H1 (cell line): ENCODE data around the gene RHBG. TPM values are rescaled to one million over a fixed set of nuclear protein-coding genes. Genes with fewer than 3 reads are reported as not detected.

Experiments
- CTCF ChIA-PET: fragments of 300-600 bp; sonication (Branson Sonifier 250); formaldehyde crosslinking; loops from one replicate; lab custom pipeline; 2021; ENCODE audit not compliant: partially characterized antibody; lab: Charles Lee
- POLR2A ChIA-PET: fragments of 300-600 bp; sonication (Branson Sonifier 250); formaldehyde crosslinking; loops from one replicate; lab custom pipeline; 2021; ENCODE audit warnings: inconsistent platforms; ENCODE audit not compliant: partially characterized antibody; lab: Charles Lee
- DNase-seq, 2 experiments: peaks; one replicate each; pipeline versions ENCODE4 v3.0.0 to v3.0.0-alpha.2; 2010 to 2022; ENCODE audit warnings: low spot score in 2 of 2, low read depth in 1 of 2, mixed read lengths in 1 of 2
- FAIRE-seq: peaks from 2 replicates; lab custom pipeline; 2011; peaks lifted over from hg19 to GRCh38; lab: Jason Lieb, UNC
- H2AFZ ChIP-seq: 2 replicates; pipeline ENCODE4 v1.8.1; 2012; ENCODE audit warnings: low read length, inconsistent platforms
- H2AK5ac ChIP-seq: 2 replicates; pipeline ENCODE4 v1.6.1; 2013; ENCODE audit warnings: low read depth, low read length
- H2BK120ac ChIP-seq: replicated peaks from 2 replicates; pipeline ENCODE3; 2013; ENCODE audit warnings: low read depth, low read length, inconsistent platforms
- H2BK12ac ChIP-seq: 2 replicates; pipeline ENCODE4 v1.6.1; 2013; ENCODE audit warnings: low read depth, low read length
- H2BK15ac ChIP-seq: 2 replicates; pipeline ENCODE4 v1.6.1; 2013; ENCODE audit warnings: low read length
- H2BK20ac ChIP-seq: 2 replicates; pipeline ENCODE4 v1.6.1; 2013; ENCODE audit warnings: low read length
- H2BK5ac ChIP-seq: 2 replicates; pipeline ENCODE4 v1.6.1; 2013; ENCODE audit warnings: low read depth, low read length
- H3K14ac ChIP-seq: 2 replicates; pipeline ENCODE4 v1.6.1; 2013; ENCODE audit warnings: inconsistent platforms; ENCODE audit not compliant: insufficient read length
- H3K18ac ChIP-seq: 2 replicates; pipeline ENCODE4 v1.6.1; 2013; ENCODE audit warnings: low read length; ENCODE audit errors: extremely low read depth
- H3K23ac ChIP-seq: 2 replicates; pipeline ENCODE4 v1.6.1; 2013; ENCODE audit warnings: inconsistent platforms; ENCODE audit not compliant: insufficient read length
- H3K23me2 ChIP-seq: 2 replicates; pipeline ENCODE4 v1.6.1; 2013; ENCODE audit warnings: low read depth, low read length
- H3K27ac ChIP-seq: 2 replicates; pipeline ENCODE4 v1.6.1; 2011; ENCODE audit warnings: low read depth, low read length, inconsistent platforms
- H3K27me3 ChIP-seq, 4 experiments: replicated peaks in 1 of 4; 1 replicate in 1 of 4; 2 replicates in 3 of 4; pipeline versions ENCODE4 v1.6.1 to v1.8.1; 2011 to 2013; ENCODE audit warnings: low read length in 3 of 4, mild to moderate bottlenecking in 3 of 4, inconsistent platforms in 2 of 4, mixed read lengths in 2 of 4, moderate library complexity in 1 of 4; ENCODE audit not compliant: control insufficient read depth in 3 of 4, insufficient read depth in 3 of 4; ENCODE audit errors: extremely low read depth in 1 of 4
- H3K36me3 ChIP-seq, 4 experiments: 2 replicates each; pipeline versions ENCODE4 v1.6.1 to v1.8.1; 2011 to 2013; ENCODE audit warnings: mild to moderate bottlenecking in 4 of 4, low read length in 3 of 4, moderate library complexity in 2 of 4, control low read depth in 1 of 4, inconsistent platforms in 1 of 4; ENCODE audit not compliant: insufficient read depth in 4 of 4, control insufficient read depth in 2 of 4
- H3K4ac ChIP-seq: replicated peaks from 2 replicates; pipeline ENCODE3; 2013; ENCODE audit warnings: low read length, low read depth, mixed read lengths, inconsistent platforms; ENCODE audit not compliant: insufficient read length
- H3K4me1 ChIP-seq, 4 experiments: replicated peaks in 1 of 4; 1 replicate in 1 of 4; 2 replicates in 3 of 4; pipeline versions ENCODE4 v1.6.1 to v1.8.1; 2011 to 2013; ENCODE audit warnings: low read length in 3 of 4, inconsistent platforms in 2 of 4, mixed read lengths in 1 of 4; ENCODE audit not compliant: insufficient read depth in 4 of 4, control insufficient read depth in 3 of 4
- H3K4me2 ChIP-seq, 2 experiments: 2 replicates each; pipeline versions ENCODE4 v1.6.1 to v1.8.1; 2011 to 2013; ENCODE audit warnings: low read depth in 2 of 2, low read length in 2 of 2, control low read depth in 1 of 2, inconsistent platforms in 1 of 2, mild to moderate bottlenecking in 1 of 2; ENCODE audit not compliant: insufficient read depth in 1 of 2
- H3K4me3 ChIP-seq, 4 experiments: fragments of 200-600, 300-600 bp in 1 of 4; sonication (generic), shearing (Covaris generic), sonication (Bioruptor Twin) in 1 of 4; 2 replicates each; pipeline versions ENCODE4 v1.5.1 to v1.8.1; 2011 to 2016; ENCODE audit warnings: low read length in 4 of 4, low read depth in 3 of 4, control low read depth in 2 of 4, inconsistent platforms in 2 of 4, mild to moderate bottlenecking in 2 of 4, mixed read lengths in 1 of 4, moderate library complexity in 1 of 4; ENCODE audit not compliant: insufficient read depth in 2 of 4; ENCODE audit errors: extremely low read depth in 1 of 4
- H3K56ac ChIP-seq: replicated peaks from 2 replicates; pipeline ENCODE3; 2013; ENCODE audit warnings: low read depth, mild to moderate bottlenecking, mixed read lengths, low read length, inconsistent platforms; ENCODE audit not compliant: insufficient read length
- H3K79me1 ChIP-seq: 2 replicates; pipeline ENCODE4 v1.6.1; 2013; ENCODE audit warnings: low read depth, low read length, control low read depth
- H3K79me2 ChIP-seq, 2 experiments: 2 replicates each; pipeline versions ENCODE4 v1.6.1 to v1.8.1; 2012 to 2013; ENCODE audit warnings: low read length in 2 of 2, mild to moderate bottlenecking in 2 of 2, inconsistent platforms in 1 of 2; ENCODE audit not compliant: insufficient read depth in 2 of 2, control insufficient read depth in 1 of 2
- H3K9ac ChIP-seq, 4 experiments: replicated peaks in 1 of 4; 1 replicate in 1 of 4; 2 replicates in 3 of 4; pipeline versions ENCODE4 v1.6.1 to v1.8.1; 2011 to 2013; ENCODE audit warnings: low read depth in 3 of 4, low read length in 3 of 4, control low read depth in 2 of 4, mild to moderate bottlenecking in 2 of 4, moderate library complexity in 2 of 4, inconsistent platforms in 1 of 4; ENCODE audit errors: extremely low read depth in 1 of 4
- H3K9me3 ChIP-seq, 2 experiments: 2 replicates each; pipeline versions ENCODE4 v1.6.1 to v1.8.1; 2012 to 2013; ENCODE audit warnings: mild to moderate bottlenecking in 2 of 2, moderate library complexity in 2 of 2, control low read depth in 1 of 2, inconsistent platforms in 1 of 2, low read depth in 1 of 2, low read length in 1 of 2, mixed read lengths in 1 of 2; ENCODE audit not compliant: insufficient read depth in 2 of 2
- H4K20me1 ChIP-seq, 2 experiments: replicated peaks in 1 of 2; 2 replicates each; pipeline versions ENCODE3 to v1.8.1; 2011 to 2013; ENCODE audit warnings: inconsistent platforms in 2 of 2, low read length in 2 of 2, mild to moderate bottlenecking in 1 of 2; ENCODE audit not compliant: insufficient read depth in 2 of 2, control insufficient read depth in 1 of 2
- H4K5ac ChIP-seq: 2 replicates; pipeline ENCODE4 v1.6.1; 2013; ENCODE audit warnings: low read length, low read depth, mixed read lengths, inconsistent platforms; ENCODE audit not compliant: insufficient read length
- H4K8ac ChIP-seq: 2 replicates; pipeline ENCODE4 v1.8.0; 2013; ENCODE audit warnings: mild to moderate bottlenecking, moderate library complexity, low read length, inconsistent platforms; ENCODE audit not compliant: insufficient read depth; ENCODE audit errors: extremely low read depth
- H4K91ac ChIP-seq: replicated peaks from 2 replicates; pipeline ENCODE3; 2013; ENCODE audit warnings: low read length, mixed read lengths, inconsistent platforms; ENCODE audit not compliant: insufficient read length
- EP300 ChIP-seq, 2 experiments: IDR thresholded peaks; 1 replicate in 1 of 2; 2 replicates in 1 of 2; pipeline ENCODE4 v1.6.1; 2011 to 2012; ENCODE audit warnings: low read depth in 2 of 2, low read length in 2 of 2, mild to moderate bottlenecking in 2 of 2, borderline replicate concordance in 1 of 2, inconsistent platforms in 1 of 2, moderate library complexity in 1 of 2
- JUN ChIP-seq: IDR thresholded peaks from 2 replicates; pipeline ENCODE4 v1.6.1; 2011; ENCODE audit warnings: low read depth, mild to moderate bottlenecking, improper control_type of control experiment, low read length
- RAD21 ChIP-seq, 2 experiments: IDR thresholded peaks in 1 of 2; conservative IDR thresholded peaks in 1 of 2; 2 replicates each; pipeline ENCODE4 v1.6.1; 2011; ENCODE audit warnings: low read depth in 2 of 2, low read length in 2 of 2, improper control_type of control experiment in 1 of 2, inconsistent platforms in 1 of 2, mild to moderate bottlenecking in 1 of 2, moderate library complexity in 1 of 2
- WGBS, 2 experiments: shearing (Covaris generic) in 1 of 2; methylation state at CpG; one replicate each; pipeline versions ENCODE4 v1.1.6 to v1.1.7; 2013 to 2015; ENCODE audit warnings: low lambda C conversion rate in 2 of 2, mixed read lengths in 2 of 2, inconsistent platforms in 1 of 2, low coverage in 1 of 2, missing lambda C conversion rate in 1 of 2; ENCODE audit not compliant: insufficient replicate concordance in 2 of 2, insufficient coverage in 1 of 2, insufficient read length in 1 of 2; ENCODE audit errors: extremely low coverage in 1 of 2, missing lambda C conversion rate in 1 of 2; 5-methylcytosine and 5-hydroxymethylcytosine counted together
- polyA plus RNA-seq, 7 experiments: library from polyadenylated mRNA; depleted of rRNA in 3 of 7; stranded (reverse) in 5 of 7; unstranded in 2 of 7; fragments of >200 nt in 5 of 7; fragments of 200-250 nt in 2 of 7; gene quantifications; 1 replicate in 5 of 7; 2 replicates in 1 of 7; 4 replicates in 1 of 7; pipeline versions ENCODE4 v1.2.1 to v1.2.3, GENCODE V29; 2011 to 2013; ENCODE audit warnings: missing spikeins in 2 of 7, mixed read lengths in 2 of 7
- total RNA-seq: library from RNA; stranded (reverse); fragmentation: NEBNext Ultra II Directional; extraction: Animal tissue kit (Norgen Biotek cat#: 25700); gene quantifications from 2 replicates; pipeline ENCODE4 v1.2.1, GENCODE V29; 2021

Gene RHBG
- total and polyA plus RNA-seq, 2 of the 8 experiments (the other 6 are each of a cell fraction or from before 2014, with no cell fraction given) = 2.6 to 2.7 TPM

- Histone ChIP-seq H2AK5ac (0 out of 2 replicates have a peak overlapping the region, but pooled peaks have one; percentile 2), H3K27ac (no peak overlapping the region), H3K56ac (no peak overlapping the region), H3K4me1 (peaks cover 0 to 15% (median 9%) of the 10 kb centered on the region in 4 experiments; a peak in 6 of 7 replicates), H2BK20ac (no peak overlapping the region), H2AFZ (no peak overlapping the region), H3K18ac (no peak overlapping the region), H3K23me2 (no peaks in the 10 kb centered on the region), H2BK15ac (peak overlapping the region; percentile 92; the same call in 1 of the 2 replicates), H2BK120ac (no peak overlapping the region), H3K9ac (no peak overlapping the region), H3K14ac (no peak overlapping the region), H2BK12ac (no peak overlapping the region), H4K8ac (no peak overlapping the region), H3K9me3 (no peaks in the 10 kb centered on the region), H3K4ac (peak overlapping the region; percentile 20), H3K79me2 (no peaks in the 10 kb centered on the region), H4K20me1 (no peaks in the 10 kb centered on the region), H3K36me3 (no peaks in the 10 kb centered on the region), H3K27me3 (peaks cover 0 to 2% (median 0%) of the 10 kb centered on the region in 4 experiments; a peak in 3 of 7 replicates), H4K5ac (no peak overlapping the region), H3K4me3 (no peak overlapping the region), H3K4me2 (no peak overlapping the region), H4K91ac (no peak overlapping the region), H2BK5ac (no peak overlapping the region), H3K79me1 (no peaks in the 10 kb centered on the region), H3K23ac (no peak overlapping the region)
- POLR2A ChIA-PET = interaction anchor here (1.4 kb wide), 1 partner anchor 16 kb away, joined by 4 read pairs; no protein-coding TSS in a partner anchor
- TF ChIP-seq EP300 (IDR thresholded peaks at IDR 0.05; ENCODE audit: borderline replicate concordance in 1 of 2, low read depth in 2 of 2, low read length in 2 of 2) (peak in 1 of 2 experiments; percentile 75; a peak in 1 of 3 replicates), RAD21 (IDR thresholded peaks at IDR 0.05 in 1 of 2, conservative IDR thresholded peaks at IDR 0.05 in 1 of 2; ENCODE audit: low read depth in 2 of 2, low read length in 2 of 2) (no peak), JUN (no peak)
- 85% methylated on average over 5 of the region's 6 CpGs; no CpG with 5 or more reads in 1 of the 2 experiments for WGBS, 2 experiments
- CTCF ChIA-PET = interaction anchor here (1.3 to 26.1 kb wide), 7 partner anchors 6 to 46 kb away, joined by 3 to 517 read pairs (median 8); no protein-coding TSS in a partner anchor
- FAIRE-seq (no peak), DNase-seq (no peak)
Observed at GRCh38 chr1:156406251-156406650, 37.2 kb downstream of the RHBG start.
